Measurements from ENCODE around the gene PSMB8.

- TF ChIP-seq CTCF (IDR thresholded peaks at IDR 0.05; ENCODE audit: low read depth, low read length) (no peak), EZH2phosphoT487 (IDR thresholded peaks at IDR 0.05; ENCODE audit: low read depth) (no peak)
Measured at GRCh38 chr6:32849126-32849525, 5.3 kb upstream of the PSMB8 start.

All from OCI-LY3 (cell line).